ENCODE measurements around the gene VWA8.
"Not testable (repeated sequence)": the region's sequence is repeated elsewhere in the genome, so short reads cannot be mapped to it uniquely, and the experiment has no call there.

VWA8 gene

GRCh38 chr13:41785402-41786172 is 175.3 kb downstream of the VWA8 start:
- DNase-seq, result no peak

GRCh38 chr13:41782086-41782485 is 178.8 kb downstream of the VWA8 start:
- DNase-seq, result no peak

DNA sequence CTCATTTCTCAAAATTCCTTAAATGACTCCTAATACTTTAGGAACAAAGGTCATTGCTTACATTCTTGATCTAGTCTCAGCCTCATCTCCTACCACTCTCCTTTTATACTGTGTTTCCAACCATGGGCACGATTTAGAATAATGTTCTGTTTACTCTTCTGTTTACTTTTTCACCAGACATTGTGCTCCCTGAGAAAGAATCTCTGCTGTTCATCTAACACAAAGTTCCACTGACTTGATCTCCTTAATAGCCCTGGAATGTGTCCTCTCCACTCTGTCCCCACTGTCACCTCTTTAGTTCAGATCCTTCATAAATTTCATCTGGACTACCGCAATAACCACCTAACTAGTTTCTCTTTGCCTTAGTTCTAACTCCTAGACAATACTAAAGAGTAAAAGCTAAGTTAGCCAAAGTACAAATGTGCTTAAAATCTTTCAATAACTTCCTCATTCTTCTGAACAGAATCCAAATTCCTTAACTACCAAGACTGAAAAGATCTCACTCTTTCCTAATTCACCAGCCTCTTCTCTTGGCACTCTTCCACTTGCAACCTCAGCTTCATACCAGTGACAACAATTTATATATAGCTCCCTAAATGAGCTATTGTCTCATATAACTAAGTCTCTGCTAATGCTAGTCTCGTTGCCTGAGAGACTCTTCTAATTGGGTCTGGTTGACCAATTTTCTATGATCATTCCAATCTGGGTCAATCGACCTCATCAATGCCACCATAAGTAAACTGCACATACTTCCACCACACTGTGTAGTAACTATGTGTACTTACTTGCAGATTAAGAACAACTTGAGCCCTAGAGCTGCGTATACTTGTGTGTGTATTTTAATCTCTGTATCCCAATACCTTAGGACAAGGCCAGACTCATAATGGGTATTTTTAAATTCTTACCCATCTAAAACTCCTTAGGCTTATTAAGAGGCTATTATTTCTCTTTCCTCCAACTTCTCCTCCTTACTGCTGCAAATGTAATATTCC is 179.9 kb downstream of the VWA8 start:
- no peak for DNase-seq

- no peak for DNase-seq
These were observed 185.7 kb downstream of the VWA8 start for GRCh38 chr13:41775251-41775650.

DNA sequence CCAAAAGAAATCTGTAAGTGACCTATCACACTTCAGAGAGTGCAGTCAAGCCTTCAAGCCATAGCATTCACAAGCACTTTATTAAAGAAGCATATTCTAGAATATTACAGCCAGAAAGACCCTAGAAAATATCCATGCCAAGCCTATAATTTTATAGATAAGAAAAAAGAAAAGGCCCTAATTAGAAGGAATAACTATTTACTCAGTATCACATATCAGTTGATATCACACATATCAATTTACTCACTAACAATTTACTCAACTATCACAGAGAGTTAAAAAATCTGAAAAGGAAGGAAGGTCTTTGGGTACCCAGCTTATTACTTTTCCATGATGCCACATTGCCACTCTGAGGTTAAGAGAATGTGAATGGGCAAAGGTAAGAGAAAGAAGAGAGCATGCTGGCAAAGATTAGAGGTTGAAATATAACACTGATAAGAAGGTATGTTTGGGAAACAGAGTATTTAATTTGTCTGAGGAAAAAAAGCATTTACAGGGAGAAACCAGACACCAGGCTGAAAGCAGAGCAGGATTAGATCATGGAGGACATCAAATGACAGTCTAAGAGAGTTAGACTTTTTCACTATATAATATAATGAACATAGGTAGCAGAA is 186.2 kb downstream of the VWA8 start:
- no peak for DNase-seq

- DNase-seq, result no peak
These were observed 193.1 kb downstream of the VWA8 start for GRCh38 chr13:41767801-41768200.

GRCh38 chr13:41766439-41766838 is 194.5 kb downstream of the VWA8 start:
- no peak for DNase-seq

DNA sequence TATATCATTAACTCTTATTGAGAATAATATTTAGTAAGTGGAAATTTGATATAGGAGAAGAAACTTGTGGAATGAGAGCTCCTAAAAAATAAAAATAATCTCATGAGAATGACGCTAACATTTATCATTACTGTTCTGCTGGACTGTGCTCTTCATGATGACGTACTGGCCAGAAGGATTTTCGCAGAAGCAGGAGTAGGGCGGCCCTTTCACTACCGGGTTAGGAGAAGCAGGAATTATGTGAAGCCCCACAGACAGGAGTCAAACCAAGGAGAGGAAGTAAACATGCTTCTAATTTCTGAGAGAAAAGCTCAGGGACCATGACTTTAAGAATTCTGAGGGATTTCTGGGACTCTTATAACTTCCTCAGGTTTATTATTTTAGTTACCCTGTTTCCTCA is 195.1 kb downstream of the VWA8 start:
- DNase-seq, result no peak

DNA sequence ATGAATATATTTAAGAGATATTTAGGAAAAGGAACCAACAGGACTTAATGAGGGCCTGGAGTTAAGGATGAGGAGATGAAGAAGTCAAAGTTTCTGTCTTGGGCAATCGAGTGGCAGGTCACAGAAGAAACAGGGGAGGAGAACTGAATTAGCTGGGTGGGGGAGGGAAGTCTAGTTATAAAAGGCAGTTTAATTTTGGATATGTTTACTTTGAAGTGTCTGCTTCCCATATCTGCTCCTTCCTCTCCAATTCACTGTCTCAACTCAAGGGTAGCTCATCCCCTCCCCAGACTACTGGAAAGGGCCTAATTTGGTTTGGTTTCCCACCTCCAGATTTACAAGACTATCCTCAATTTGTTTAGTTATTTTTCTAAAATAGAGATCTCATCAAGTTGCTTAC is 195.9 kb downstream of the VWA8 start:
- DNase-seq, result no peak

DNA sequence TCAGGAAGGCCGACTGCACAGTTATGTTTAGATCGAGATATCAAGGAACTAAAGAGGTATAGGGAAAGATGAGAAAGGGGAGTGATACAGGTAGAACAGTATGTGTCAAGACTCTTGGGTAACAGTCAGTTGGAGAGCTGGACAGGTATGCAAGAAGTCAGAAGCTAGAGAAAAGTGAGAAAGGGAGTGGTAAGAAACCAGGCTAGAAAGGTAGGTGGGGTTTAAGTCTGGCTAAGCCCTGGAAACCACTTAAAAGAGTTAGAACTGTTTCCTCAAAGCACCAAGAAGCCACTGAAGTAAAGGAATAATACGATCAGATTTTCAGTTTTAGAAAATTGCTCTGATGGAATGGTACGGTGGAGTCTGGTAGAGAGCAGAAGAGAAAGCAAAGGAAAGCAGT is 196.4 kb downstream of the VWA8 start:
- DNase-seq, result no peak

- no peak for DNase-seq
These were observed 197.1 kb downstream of the VWA8 start for GRCh38 chr13:41763782-41764181.

DNA sequence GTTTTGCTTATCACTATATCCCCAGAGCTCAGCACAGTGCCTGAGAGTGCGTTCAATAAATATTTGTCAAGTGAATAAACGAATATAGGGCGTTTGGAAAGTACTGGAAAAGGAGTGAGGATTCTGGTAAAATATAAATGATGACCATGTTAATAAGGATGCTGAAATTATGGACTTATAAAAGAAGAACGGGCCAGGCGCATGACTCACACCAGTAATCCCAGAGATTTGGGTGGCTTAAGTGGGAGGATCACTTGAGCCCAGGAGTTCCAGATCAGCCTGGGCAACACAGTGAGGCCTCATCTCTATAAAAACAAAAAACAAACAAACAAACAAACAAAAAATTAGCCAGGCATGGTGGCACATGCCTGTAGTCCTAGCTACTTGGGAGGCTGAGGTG is 198.1 kb downstream of the VWA8 start:
- DNase-seq, result no peak

GRCh38 chr13:41756198-41756880 is 204.6 kb downstream of the VWA8 start:
- DNase-seq, result no peak

DNA sequence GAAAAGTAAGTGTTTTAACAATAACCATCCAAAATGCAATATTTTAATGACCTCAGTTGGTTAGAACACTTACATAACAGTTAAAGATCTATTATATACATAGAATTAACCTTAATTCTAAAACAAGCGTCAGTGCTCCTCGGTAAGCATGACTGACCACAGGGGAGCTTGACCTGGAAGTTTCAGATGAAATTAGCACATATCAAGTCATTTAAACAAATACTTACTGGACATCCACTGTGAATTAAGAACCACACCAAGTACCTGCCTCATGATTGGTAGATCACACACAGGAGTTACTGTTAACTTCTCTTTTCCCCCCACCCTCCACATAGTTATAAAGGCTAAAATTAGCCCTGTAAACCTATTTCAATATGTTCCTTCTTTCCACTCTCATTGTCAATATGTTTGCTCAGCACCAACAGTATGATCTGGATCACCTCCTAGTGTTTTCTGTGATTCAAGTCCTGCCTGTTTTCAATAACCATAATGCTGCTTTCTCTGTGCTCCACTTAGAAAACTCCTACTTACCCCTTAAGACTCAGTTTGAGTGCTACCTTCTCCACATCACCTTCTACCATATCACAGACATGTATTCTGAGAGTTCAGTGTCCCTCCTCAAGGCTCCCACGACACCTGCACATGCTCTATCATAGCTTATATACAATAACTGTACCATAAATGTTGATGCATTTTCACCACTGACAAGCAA is 209.0 kb downstream of the VWA8 start:
- DNase-seq, result no peak

DNA sequence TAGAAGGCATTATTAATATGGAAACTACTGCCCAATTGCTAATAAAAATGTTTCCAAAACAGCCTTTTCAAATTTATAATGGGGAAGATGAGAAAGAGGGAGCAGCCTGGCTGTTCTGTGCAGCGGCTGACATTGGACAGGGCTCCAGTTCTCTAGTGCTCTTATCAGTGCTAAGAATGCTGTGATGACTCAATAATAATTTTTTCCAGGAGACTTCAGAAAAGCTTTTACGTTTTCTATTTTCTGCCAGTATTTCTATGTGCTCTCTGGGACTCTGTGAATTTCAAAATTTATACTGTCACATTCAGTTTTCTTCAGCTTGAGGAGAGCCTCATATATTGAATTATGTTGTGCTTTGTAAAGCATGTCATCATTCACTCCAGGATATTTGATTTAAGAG is 209.6 kb downstream of the VWA8 start:
- no peak for DNase-seq

GRCh38 chr13:41746259-41746658 is 214.7 kb downstream of the VWA8 start:
- no peak for DNase-seq

GRCh38 chr13:41745496-41745895 is 215.4 kb downstream of the VWA8 start:
- not testable (repeated sequence) for DNase-seq

DNA sequence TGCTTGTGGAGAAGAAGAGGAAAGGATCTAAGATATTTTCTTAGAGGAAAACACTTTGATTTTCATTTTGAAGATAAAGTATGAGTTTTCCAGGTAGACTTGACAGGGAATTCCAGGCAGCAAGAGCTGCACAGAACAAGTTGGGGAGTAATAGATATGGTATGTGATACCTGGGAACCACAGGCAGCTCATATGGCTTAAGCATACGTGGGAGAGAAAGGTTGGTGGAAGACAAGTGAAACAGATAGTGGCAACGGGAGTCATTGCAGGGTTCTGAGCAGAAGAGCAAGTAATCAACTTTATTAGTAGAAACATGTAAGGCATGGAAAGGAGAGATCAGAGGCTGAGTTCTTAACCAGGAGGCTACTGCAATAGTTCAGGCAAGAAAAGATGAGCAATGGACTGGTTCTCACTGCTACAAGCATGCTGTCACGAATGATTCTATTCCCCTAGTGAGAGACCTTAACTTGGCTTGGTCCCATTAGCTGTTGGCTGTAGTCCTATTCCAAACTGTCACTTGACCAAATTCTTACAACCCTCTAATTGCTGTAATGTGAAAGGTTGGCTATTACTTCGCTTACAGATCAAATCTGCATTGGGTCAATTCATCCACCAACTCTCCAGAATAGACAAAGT is 217.9 kb downstream of the VWA8 start:
- no peak for DNase-seq

DNA sequence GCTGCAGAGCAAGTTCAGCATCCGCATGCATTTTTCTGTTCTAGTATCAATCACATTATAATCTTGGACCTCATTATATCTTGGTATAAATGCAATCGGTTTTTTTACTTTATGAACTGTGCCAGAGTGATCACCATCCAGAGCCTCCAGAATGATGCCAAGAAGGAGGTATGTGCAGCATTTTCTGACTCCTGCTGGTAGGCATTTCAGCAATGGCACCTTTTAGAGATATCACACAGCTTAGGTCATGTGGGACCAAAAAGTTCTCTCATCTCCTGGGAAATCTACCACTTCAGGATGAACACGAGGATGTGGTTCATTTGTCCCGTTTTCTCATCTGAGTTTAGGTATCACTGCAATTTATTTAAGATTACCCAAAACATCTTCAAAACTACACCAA is 220.4 kb downstream of the VWA8 start:
- no peak for DNase-seq

DNA sequence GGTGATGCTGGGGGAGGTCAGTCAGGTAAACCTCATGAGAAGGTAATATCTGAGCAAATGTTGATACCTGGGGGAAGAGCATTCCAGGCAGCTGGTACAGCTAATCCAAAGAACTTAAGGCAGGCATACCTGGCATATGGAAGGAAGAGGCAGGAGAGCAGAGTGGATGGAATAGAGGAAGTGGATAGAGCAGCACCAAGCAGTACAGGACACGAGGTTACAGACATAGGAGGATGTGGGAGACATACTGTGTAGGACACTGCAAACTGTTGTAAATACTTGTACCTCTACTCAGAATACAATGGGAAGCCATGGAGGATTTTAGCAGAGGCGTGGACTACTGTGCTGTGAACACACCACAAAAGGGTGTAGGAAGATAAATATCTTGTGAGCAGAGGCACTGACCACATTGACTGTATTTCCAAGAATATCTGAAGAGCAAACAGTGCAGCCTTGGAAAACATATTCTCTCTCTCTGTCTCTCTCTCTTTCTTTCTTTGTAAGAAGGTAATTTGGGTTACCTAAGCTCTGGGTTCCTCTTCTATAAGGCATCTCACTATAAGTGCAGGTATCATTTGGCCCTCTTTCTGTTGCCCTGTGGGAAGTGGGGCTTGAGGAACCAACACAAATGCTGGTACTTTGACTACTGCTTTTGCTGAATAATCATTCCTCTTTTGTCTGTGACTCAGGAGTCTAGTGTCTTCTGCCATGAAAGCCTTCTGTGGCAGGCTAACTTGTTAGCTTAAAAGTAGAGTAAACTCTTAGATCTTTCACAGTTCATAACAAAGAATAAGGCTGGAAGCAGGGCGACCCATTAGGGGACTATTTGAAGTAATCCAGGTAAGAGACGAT is 238.0 kb downstream of the VWA8 start:
- no peak for DNase-seq

Data from NCI-H1436 treated with DMSO at 0.1 percent for 48 hours (cell line).